Stomach (tissue), 9 donors: Measurements from ENCODE around the gene KRT13. TPM values are rescaled to one million over a fixed set of nuclear protein-coding genes. Genes with fewer than 3 reads are reported as not detected.

Experiments
- DNase-seq, 2 donors: peaks; one replicate each; pipeline versions ENCODE4 v3.0.0 to v3.0.0-alpha.2; 2013 to 2019
- H3K27ac ChIP-seq, 5 donors: fragments of 200-600 bp in 4 of 5; sonication (generic) in 4 of 5; one replicate each; pipeline ENCODE4 v1.5.1; 2013 to 2019; ENCODE audit warnings: mild to moderate bottlenecking in 1 of 5, moderate library complexity in 1 of 5
- H3K27me3 ChIP-seq, 3 donors: fragments of 200-600 bp; sonication (generic); one replicate each; pipeline ENCODE4 v1.5.1; 2017 to 2019; ENCODE audit warnings: mixed run types in 1 of 3
- H3K36me3 ChIP-seq, 4 donors: fragments of 200-600 bp; sonication (generic); 1 replicate in 3 of 4; 2 replicates in 1 of 4; pipeline ENCODE4 v1.5.1; 2016 to 2019
- H3K4me1 ChIP-seq, 4 donors: fragments of 200-600 bp; sonication (generic); one replicate each; pipeline ENCODE4 v1.5.1; 2016 to 2019
- H3K4me3 ChIP-seq, 4 donors: fragments of 200-600 bp; sonication (generic) in 3 of 4; one replicate each; pipeline ENCODE4 v1.5.1; 2016 to 2019; ENCODE audit warnings: mild to moderate bottlenecking in 1 of 4
- H3K9me3 ChIP-seq, 4 donors: fragments of 200-600 bp; sonication (generic); one replicate each; pipeline ENCODE4 v1.5.1; 2016 to 2019
- CTCF ChIP-seq, 7 experiments: fragments of 450-650 bp in 4 of 7; fragments of 200-600 bp in 3 of 7; sonication (generic) in 3 of 7; IDR thresholded peaks; one replicate each; pipeline ENCODE4 v1.5.1; 2016 to 2019; ENCODE audit warnings: antibody characterized with exemption in 7 of 7, control low read depth in 2 of 7, mild to moderate bottlenecking in 1 of 7
- EP300 ChIP-seq: sonication (generic); formaldehyde crosslinking; IDR thresholded peaks from one replicate; pipeline ENCODE4 v1.6.1; 2017; ENCODE audit warnings: antibody characterized with exemption
- POLR2A ChIP-seq, 4 donors: fragments of 450-650 bp; IDR thresholded peaks; one replicate each; pipeline ENCODE4 v1.6.1; 2016; ENCODE audit warnings: antibody characterized with exemption in 4 of 4, control low read depth in 2 of 4, mild to moderate bottlenecking in 1 of 4, moderate library complexity in 1 of 4
- POLR2AphosphoS5 ChIP-seq, 3 donors: sonication (generic); formaldehyde crosslinking; IDR thresholded peaks; one replicate each; pipeline ENCODE4 v1.6.1; 2016; ENCODE audit warnings: antibody characterized with exemption in 3 of 3
- WGBS, 5 donors: extraction: QIAGEN DNeasy Blood & Tissue Kit in 3 of 5; methylation state at CpG; one replicate each; pipeline versions ENCODE4 v1.1.5 to v1.1.7; 2013 to 2018; 5-methylcytosine and 5-hydroxymethylcytosine counted together
- intact Hi-C: fragments of 100-400 bp; cut with DNase I; formaldehyde crosslinking; loops from one replicate; pipeline ENCODE4 v1.15.1; 2023; ENCODE audit warnings: low total_unique reads
- polyA plus RNA-seq, 3 donors: library from polyadenylated mRNA; stranded (reverse); fragments of 200-250 nt; gene quantifications; one replicate each; pipeline ENCODE4 v1.2.3, GENCODE V29; 2013
- total RNA-seq, 5 donors: library from RNA; depleted of rRNA; stranded (reverse); fragments of >200 nt; gene quantifications; one replicate each; pipeline versions ENCODE4 v1.1.0 to v1.2.3, GENCODE V29; 2014 to 2016
- donor health status: healthy with polysubstance abuse.
- donor health status: Bipolar disorder and iron deficiency.
- donor health status: healthy.

KRT13 gene
- total and polyA plus RNA-seq, 8 donors: 1.1 to 12,460 (median 16.2) TPM; not detected in 1

DNA sequence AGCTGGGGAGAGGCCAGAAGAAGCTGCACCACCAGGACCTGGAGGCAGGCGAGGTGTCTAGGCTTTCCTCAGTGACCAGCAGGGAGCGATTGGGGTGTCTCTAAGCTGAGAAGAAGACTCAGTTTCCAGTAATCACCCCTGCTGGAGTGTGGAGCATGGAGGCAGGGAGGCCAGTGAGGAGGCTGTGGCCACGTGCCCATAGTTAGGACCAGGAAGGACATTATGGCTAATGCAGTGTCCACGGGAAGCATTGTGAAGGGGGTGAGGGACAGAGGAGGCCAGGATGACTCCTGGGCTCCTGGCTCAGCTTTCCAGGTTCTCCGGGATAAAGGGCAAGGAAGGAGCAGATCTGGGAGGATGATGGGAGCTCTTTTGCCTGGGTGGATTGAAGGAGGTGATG lies 5.7 kb downstream of the KRT13 start:
- Histone ChIP-seq H3K4me1 (peaks cover 0 to 23% (median 0%) of the 10 kb centered on the region in 4 donors), H3K4me3 (no peak overlapping the region), H3K27ac (no peak overlapping the region), H3K36me3 (no peaks in the 10 kb centered on the region), H3K9me3 (no peaks in the 10 kb centered on the region), H3K27me3 (peaks cover 0 to 7% (median 0%) of the 10 kb centered on the region in 3 donors)
- no peak for DNase-seq
- TF ChIP-seq CTCF (IDR thresholded peaks at IDR 0.05): no peak
- TF ChIP-seq POLR2AphosphoS5 (IDR thresholded peaks at IDR 0.05): no peak
- TF ChIP-seq EP300: no peak
- no peak for TF ChIP-seq POLR2A (IDR thresholded peaks at IDR 0.05)
- intact Hi-C loops: no loop called here
- WGBS, 5 donors: 79 to 91% (median 83%) methylated on average over 5 of the region's 5 CpGs

- no peak for DNase-seq
- no peaks in the 10 kb centered on the region for H3K9me3 ChIP-seq
- no peaks in the 10 kb centered on the region for H3K36me3 ChIP-seq
- no peak overlapping the region for H3K4me3 ChIP-seq
- intact Hi-C loops: no loop called here
- peaks cover 0 to 23% (median under 1%) of the 10 kb centered on the region in 4 donors for H3K4me1 ChIP-seq
- H3K27me3 ChIP-seq: peaks cover 0 to 7% (median 0%) of the 10 kb centered on the region in 3 donors
- H3K27ac ChIP-seq: peak overlapping the region in 2 of 5 donors; percentile 59 to 74
- 61 to 72% (median 67%) methylated on average over 6 of the region's 6 CpGs for WGBS, 5 donors
- TF ChIP-seq EP300 (no peak), POLR2AphosphoS5 (IDR thresholded peaks at IDR 0.05) (no peak), CTCF (IDR thresholded peaks at IDR 0.05) (no peak), POLR2A (IDR thresholded peaks at IDR 0.05) (no peak)
These were observed 7.1 kb downstream of the KRT13 start for GRCh38 chr17:41498276-41498675.

DNA sequence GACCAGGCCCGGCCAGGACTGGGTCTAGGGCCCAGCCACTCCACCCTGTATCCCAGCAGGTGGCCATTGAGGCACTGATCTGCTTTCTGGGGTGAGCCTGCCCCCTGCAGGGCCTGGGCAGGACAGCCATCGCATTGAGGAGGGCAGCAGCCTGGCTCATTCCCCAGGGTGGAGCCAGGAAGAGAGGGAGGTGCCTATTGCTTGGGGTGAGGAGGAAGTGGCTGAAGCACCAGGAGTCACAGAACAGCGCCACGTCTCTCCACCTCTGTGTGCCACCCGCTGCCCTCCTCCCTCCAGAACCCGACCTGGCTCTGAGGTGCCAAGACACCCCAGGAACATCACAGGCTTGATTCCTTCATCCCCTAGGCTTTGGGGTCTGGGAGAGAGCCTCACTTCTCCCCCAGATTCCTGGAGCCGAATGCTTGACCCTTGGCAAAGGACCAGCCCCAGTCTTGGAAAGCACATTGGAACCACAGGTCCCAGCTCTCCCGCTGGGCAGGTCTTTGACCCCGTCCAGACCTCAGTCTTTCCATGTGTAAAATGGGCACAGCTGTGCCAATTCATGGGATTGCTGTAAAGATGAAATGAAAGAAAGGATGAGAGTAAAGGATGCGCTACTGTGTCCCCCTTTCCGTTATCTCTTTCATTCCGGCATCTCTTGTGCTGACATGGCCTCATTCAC lies 8.5 kb downstream of the KRT13 start:
- DNase-seq: peak; percentile 76 to 94
- Histone ChIP-seq H3K27me3 (peaks cover 0 to 7% (median 0%) of the 10 kb centered on the region in 3 donors), H3K36me3 (no peaks in the 10 kb centered on the region), H3K4me3 (no peak overlapping the region), H3K4me1 (peaks cover 0 to 31% (median 3%) of the 10 kb centered on the region in 4 donors), H3K27ac (peak overlapping the region in 3 of 5 donors; percentile 14 to 64 (median 48)), H3K9me3 (no peaks in the 10 kb centered on the region)
- intact Hi-C loops: no loop called here
- 34 to 47% (median 41%) methylated on average over 9 to 12 of the region's 12 CpGs for WGBS, 5 donors
- TF ChIP-seq CTCF (IDR thresholded peaks at IDR 0.05) (peak in 5 of 7 experiments; percentile 47 to 87 (median 55)), EP300 (no peak), POLR2A (IDR thresholded peaks at IDR 0.05) (no peak), POLR2AphosphoS5 (IDR thresholded peaks at IDR 0.05) (peak in 2 of 3 donors; percentile 26 to 62)

GRCh38 chr17:41494524-41494923 lies 10.9 kb downstream of the KRT13 start:
- H3K36me3 ChIP-seq: no peaks in the 10 kb centered on the region
- H3K4me3 ChIP-seq: no peak overlapping the region
- WGBS, 5 donors: 44 to 77% (median 71%) methylated on average over 2 of the region's 2 CpGs
- DNase-seq: no peak
- peaks cover 0 to 31% (median 3%) of the 10 kb centered on the region in 4 donors for H3K4me1 ChIP-seq
- intact Hi-C loops: no loop called here
- no peak overlapping the region for H3K27ac ChIP-seq
- H3K27me3 ChIP-seq: peaks cover 0 to 7% (median 0%) of the 10 kb centered on the region in 3 donors
- H3K9me3 ChIP-seq: no peaks in the 10 kb centered on the region
- TF ChIP-seq CTCF (IDR thresholded peaks at IDR 0.05) (no peak), EP300 (no peak), POLR2AphosphoS5 (IDR thresholded peaks at IDR 0.05) (no peak)
